ENCODE measurements around the gene ATF1.

DNA sequence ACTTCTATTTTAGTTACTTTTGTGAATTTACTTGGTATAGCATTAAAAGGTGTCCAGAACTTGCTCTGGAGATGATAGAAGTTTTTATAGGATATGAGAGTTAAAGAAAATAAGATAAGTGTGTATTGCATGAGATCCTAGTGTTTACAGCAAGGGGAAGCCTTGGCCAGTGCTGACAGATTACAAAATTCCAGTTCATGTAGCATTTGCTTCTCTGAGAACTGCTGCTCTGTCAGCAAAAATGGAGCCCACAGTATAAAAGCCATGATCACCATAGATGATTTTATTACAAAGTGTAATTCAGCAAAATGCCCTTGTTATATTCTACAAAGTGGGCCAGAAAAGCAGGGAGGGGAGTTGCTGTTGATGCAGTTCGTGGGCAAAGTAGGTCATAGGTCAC is 40.0 kb upstream of the ATF1 start:
- TF ChIP-seq, protein P1, sequence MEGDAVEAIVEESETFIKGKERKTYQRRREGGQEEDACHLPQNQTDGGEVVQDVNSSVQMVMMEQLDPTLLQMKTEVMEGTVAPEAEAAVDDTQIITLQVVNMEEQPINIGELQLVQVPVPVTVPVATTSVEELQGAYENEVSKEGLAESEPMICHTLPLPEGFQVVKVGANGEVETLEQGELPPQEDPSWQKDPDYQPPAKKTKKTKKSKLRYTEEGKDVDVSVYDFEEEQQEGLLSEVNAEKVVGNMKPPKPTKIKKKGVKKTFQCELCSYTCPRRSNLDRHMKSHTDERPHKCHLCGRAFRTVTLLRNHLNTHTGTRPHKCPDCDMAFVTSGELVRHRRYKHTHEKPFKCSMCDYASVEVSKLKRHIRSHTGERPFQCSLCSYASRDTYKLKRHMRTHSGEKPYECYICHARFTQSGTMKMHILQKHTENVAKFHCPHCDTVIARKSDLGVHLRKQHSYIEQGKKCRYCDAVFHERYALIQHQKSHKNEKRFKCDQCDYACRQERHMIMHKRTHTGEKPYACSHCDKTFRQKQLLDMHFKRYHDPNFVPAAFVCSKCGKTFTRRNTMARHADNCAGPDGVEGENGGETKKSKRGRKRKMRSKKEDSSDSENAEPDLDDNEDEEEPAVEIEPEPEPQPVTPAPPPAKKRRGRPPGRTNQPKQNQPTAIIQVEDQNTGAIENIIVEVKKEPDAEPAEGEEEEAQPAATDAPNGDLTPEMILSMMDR (IDR thresholded peaks at IDR 0.05; ENCODE audit: poor library complexity), result no peak
- TF ChIP-seq EZH2phosphoT487 (IDR thresholded peaks at IDR 0.05; ENCODE audit: low read depth, severe bottlenecking, unreplicated experiment) (no peak), EZH2 (IDR thresholded peaks at IDR 0.05; ENCODE audit: borderline replicate concordance) (no peak)
